Endothelial cell of umbilical vein (primary cell): Measurements from ENCODE around the gene HCLS1. TPM values are rescaled to one million over a fixed set of nuclear protein-coding genes. Genes with fewer than 3 reads are reported as not detected.

Experiments
- BruUV-seq: library from RNA; stranded (reverse); fragments of 400-500 nt; replicated peaks from 2 replicates; lab custom pipeline; 2021; lab: Mats Ljungman, UMichigan
- CTCF ChIA-PET: fragments of 300-600, 350-600 bp; sonication (Branson Sonifier 250); formaldehyde crosslinking; loops from one replicate; lab custom pipeline; 2021; ENCODE audit warnings: antibody characterized with exemption, inconsistent platforms; lab: Charles Lee
- POLR2A ChIA-PET: fragments of 300-600, 350-600 bp; sonication (Branson Sonifier 250); formaldehyde crosslinking; loops from one replicate; lab custom pipeline; 2021; ENCODE audit warnings: antibody characterized with exemption, inconsistent platforms; lab: Charles Lee
- DNase-seq: peaks from one replicate; pipeline ENCODE4 v3.0.0-alpha.2; 2011; ENCODE audit warnings: low read depth, low spot score
- FAIRE-seq: peaks from 2 replicates; lab custom pipeline; 2011; peaks lifted over from hg19 to GRCh38; lab: Jason Lieb, UNC
- H2AFZ ChIP-seq: 2 replicates; pipeline ENCODE4 v1.6.0; 2012; ENCODE audit warnings: low read depth, low read length, control low read depth, inconsistent platforms
- H3K27ac ChIP-seq: 2 replicates; pipeline ENCODE4 v1.5.1; 2011; ENCODE audit warnings: low read depth, mild to moderate bottlenecking, control low read depth, low read length, moderate library complexity; ENCODE audit not compliant: insufficient read depth
- H3K27me3 ChIP-seq, 2 experiments: 2 replicates each; pipeline versions ENCODE4 v1.6.0 to v1.6.1; 2011; ENCODE audit warnings: low read length in 2 of 2, mixed read lengths in 1 of 2; ENCODE audit not compliant: control insufficient read depth in 2 of 2, insufficient read depth in 2 of 2
- H3K36me3 ChIP-seq, 2 experiments: 2 replicates in 1 of 2; 3 replicates in 1 of 2; pipeline ENCODE4 v1.5.1; 2011; ENCODE audit warnings: low read length in 2 of 2, mild to moderate bottlenecking in 1 of 2, moderate library complexity in 1 of 2; ENCODE audit not compliant: control insufficient read depth in 2 of 2, insufficient read depth in 2 of 2; ENCODE audit errors: extremely low read depth in 1 of 2
- H3K4me1 ChIP-seq: 3 replicates; pipeline ENCODE4 v1.5.1; 2011; ENCODE audit warnings: mild to moderate bottlenecking, low read length; ENCODE audit not compliant: control insufficient read depth, insufficient read depth; ENCODE audit errors: extremely low read depth
- H3K4me2 ChIP-seq: 2 replicates; pipeline ENCODE4 v1.6.1; 2011; ENCODE audit warnings: low read length, control low read depth, mixed read lengths; ENCODE audit not compliant: insufficient read depth
- H3K4me3 ChIP-seq, 3 experiments: fragments of 200-600 bp in 1 of 3; sonication (generic), shearing (Covaris generic) in 1 of 3; replicated peaks in 1 of 3; 2 replicates each; pipeline ENCODE4 v1.5.1; 2011 to 2016; ENCODE audit warnings: control low read depth in 3 of 3, low read length in 3 of 3, mild to moderate bottlenecking in 2 of 3, inconsistent platforms in 1 of 3, low read depth in 1 of 3, moderate library complexity in 1 of 3; ENCODE audit not compliant: insufficient read depth in 1 of 3
- H3K79me2 ChIP-seq: 2 replicates; pipeline ENCODE4 v1.6.0; 2012; ENCODE audit warnings: low read length, inconsistent platforms; ENCODE audit not compliant: control insufficient read depth, insufficient read depth
- H3K9ac ChIP-seq: replicated peaks from 2 replicates; pipeline ENCODE3; 2011; ENCODE audit warnings: low read length, control low read depth; ENCODE audit not compliant: insufficient read depth; ENCODE audit errors: extremely low read depth
- H3K9me1 ChIP-seq: replicated peaks from 3 replicates; pipeline ENCODE4 v1.6.0; 2011; ENCODE audit warnings: mild to moderate bottlenecking, low read length; ENCODE audit not compliant: control insufficient read depth, insufficient read depth; ENCODE audit errors: extremely low read depth
- H3K9me3 ChIP-seq: replicated peaks from 2 replicates; pipeline ENCODE4 v1.5.1; 2012; ENCODE audit warnings: low read length, inconsistent platforms; ENCODE audit not compliant: control insufficient read depth, insufficient read depth
- H4K20me1 ChIP-seq: replicated peaks from 2 replicates; pipeline ENCODE3; 2011; ENCODE audit warnings: mild to moderate bottlenecking, low read length; ENCODE audit not compliant: control insufficient read depth, insufficient read depth; ENCODE audit errors: extremely low read depth
- CTCF ChIP-seq, 2 donors: IDR thresholded peaks; 1 replicate in 1 of 2; 2 replicates in 1 of 2; pipeline ENCODE4 v1.5.1; 2011; ENCODE audit warnings: low read length in 2 of 2, mild to moderate bottlenecking in 2 of 2, moderate library complexity in 2 of 2, control low read depth in 1 of 2, inconsistent platforms in 1 of 2, low read depth in 1 of 2; ENCODE audit not compliant: insufficient read depth in 1 of 2; ENCODE audit errors: extremely low read depth in 1 of 2
- EZH2 ChIP-seq: IDR thresholded peaks from 2 replicates; pipeline ENCODE4 v1.6.1; 2012; ENCODE audit warnings: borderline replicate concordance, low read depth, mild to moderate bottlenecking, moderate library complexity, low read length, inconsistent platforms; ENCODE audit not compliant: severe bottlenecking
- FOS ChIP-seq: IDR thresholded peaks from 2 replicates; pipeline ENCODE4 v1.6.1; 2011; ENCODE audit warnings: mild to moderate bottlenecking, low read length, moderate library complexity, borderline replicate concordance; ENCODE audit not compliant: insufficient read depth
- GATA2 ChIP-seq: IDR thresholded peaks from 2 replicates; pipeline ENCODE4 v1.7.0; 2011; ENCODE audit warnings: low read depth, mild to moderate bottlenecking, moderate library complexity, mixed read lengths, low read length; ENCODE audit not compliant: insufficient read length, insufficient read depth
- JUN ChIP-seq: IDR thresholded peaks from 2 replicates; pipeline ENCODE4 v1.6.1; 2011; ENCODE audit warnings: borderline replicate concordance, low read depth; ENCODE audit not compliant: insufficient read length, insufficient read depth
- MAX ChIP-seq: IDR thresholded peaks from 2 replicates; pipeline ENCODE4 v1.6.1; 2011; ENCODE audit not compliant: insufficient read depth, insufficient read length
- MYC ChIP-seq: IDR thresholded peaks from one replicate; pipeline ENCODE4 v1.6.1; 2011; ENCODE audit warnings: mild to moderate bottlenecking, low read depth, low read length
- POLR2A ChIP-seq: IDR thresholded peaks from 2 replicates; pipeline ENCODE4 v1.6.1; 2012; ENCODE audit warnings: low read depth, mild to moderate bottlenecking, control low read depth, low read length
- POLR2AphosphoS5 ChIP-seq: IDR thresholded peaks from 2 replicates; pipeline ENCODE4 v1.6.1; 2012; ENCODE audit warnings: low read depth, mild to moderate bottlenecking, control low read depth, low read length, moderate library complexity; ENCODE audit not compliant: insufficient read depth
- dilution Hi-C: fragments of 300-500 bp; cut with MboI; formaldehyde crosslinking; loops from one replicate; pipeline ENCODE4 v1.15.0; 2019; ENCODE audit warnings: low sequenced_read_pairs; ENCODE audit not compliant: extremely low pct_ligation_motif_present
- intact Hi-C: fragments of 100-400 bp; cut with micrococcal nuclease; formaldehyde crosslinking; loops from one replicate; pipeline ENCODE4 v1.10.0; 2022
- polyA plus RNA-seq, 4 experiments: library from polyadenylated mRNA; depleted of rRNA in 3 of 4; stranded (reverse) in 3 of 4; unstranded in 1 of 4; fragments of >200 nt; gene quantifications; 2 replicates each; pipeline versions ENCODE4 v1.2.1 to v1.2.3, GENCODE V29; 2011 to 2012; ENCODE audit warnings: missing spikeins in 1 of 4
- total RNA-seq: library from RNA; stranded (reverse); gene quantifications from 2 replicates; pipeline ENCODE4 v1.2.3, GENCODE V29; 2021

HCLS1 gene
- total and polyA plus RNA-seq, 2 donors (not counting 3 experiments of a cell fraction or from before 2014, with no cell fraction given): 51.9 to 63.5 TPM

- Histone ChIP-seq H3K4me2 (no peak overlapping the region), H3K27ac (no peak overlapping the region), H3K9me1 (no peaks in the 10 kb centered on the region), H3K9ac (no peak overlapping the region), H3K79me2 (no peaks in the 10 kb centered on the region), H3K4me1 (peaks cover 5% of the 10 kb centered on the region), H3K4me3 (no peak overlapping the region), H3K27me3 (no peaks in the 10 kb centered on the region), H3K36me3 (peaks cover 5 to 9% of the 10 kb centered on the region in 2 experiments), H4K20me1 (no peaks in the 10 kb centered on the region), H3K9me3 (no peaks in the 10 kb centered on the region), H2AFZ (no peak overlapping the region)
- dilution Hi-C loops (no loop called here), intact Hi-C loops (no loop called here)
- POLR2A ChIA-PET: interaction anchor here (0.6 kb wide), 1 partner anchor 37 kb away, joined by 8 read pairs; no protein-coding TSS in a partner anchor
- TF ChIP-seq POLR2AphosphoS5: no peak
- no peak for TF ChIP-seq GATA2
- TF ChIP-seq MYC: no peak
- TF ChIP-seq FOS: no peak
- TF ChIP-seq CTCF (IDR thresholded peaks at IDR 0.05; ENCODE audit: extremely low read depth in 1 of 2, insufficient read depth in 1 of 2, low read depth in 1 of 2, low read length in 2 of 2): no peak
- no peak for TF ChIP-seq JUN
- no peak for TF ChIP-seq MAX
- no peak for TF ChIP-seq POLR2A
- TF ChIP-seq EZH2: no peak
- CTCF ChIA-PET: no interaction called here
- no TSS peak for BruUV-seq
- FAIRE-seq (no peak), DNase-seq (no peak)
These were observed 15.6 kb downstream of the HCLS1 start for GRCh38 chr3:121645054-121645453.
